Measurements from ENCODE around the gene TTC7B.

GRCh38 chr14:90617961-90618360, 198.3 kb downstream of the TTC7B start:
- TF ChIP-seq POLR2A (IDR thresholded peaks at IDR 0.05): no peak
- TF ChIP-seq POLR2AphosphoS5 (IDR thresholded peaks at IDR 0.05): no peak
- TF ChIP-seq, protein P1, sequence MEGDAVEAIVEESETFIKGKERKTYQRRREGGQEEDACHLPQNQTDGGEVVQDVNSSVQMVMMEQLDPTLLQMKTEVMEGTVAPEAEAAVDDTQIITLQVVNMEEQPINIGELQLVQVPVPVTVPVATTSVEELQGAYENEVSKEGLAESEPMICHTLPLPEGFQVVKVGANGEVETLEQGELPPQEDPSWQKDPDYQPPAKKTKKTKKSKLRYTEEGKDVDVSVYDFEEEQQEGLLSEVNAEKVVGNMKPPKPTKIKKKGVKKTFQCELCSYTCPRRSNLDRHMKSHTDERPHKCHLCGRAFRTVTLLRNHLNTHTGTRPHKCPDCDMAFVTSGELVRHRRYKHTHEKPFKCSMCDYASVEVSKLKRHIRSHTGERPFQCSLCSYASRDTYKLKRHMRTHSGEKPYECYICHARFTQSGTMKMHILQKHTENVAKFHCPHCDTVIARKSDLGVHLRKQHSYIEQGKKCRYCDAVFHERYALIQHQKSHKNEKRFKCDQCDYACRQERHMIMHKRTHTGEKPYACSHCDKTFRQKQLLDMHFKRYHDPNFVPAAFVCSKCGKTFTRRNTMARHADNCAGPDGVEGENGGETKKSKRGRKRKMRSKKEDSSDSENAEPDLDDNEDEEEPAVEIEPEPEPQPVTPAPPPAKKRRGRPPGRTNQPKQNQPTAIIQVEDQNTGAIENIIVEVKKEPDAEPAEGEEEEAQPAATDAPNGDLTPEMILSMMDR (IDR thresholded peaks at IDR 0.05): no peak
- no peak for TF ChIP-seq EP300 (IDR thresholded peaks at IDR 0.05)
